Measurements from ENCODE around the gene PDGFA. TPM values are rescaled to one million over a fixed set of nuclear protein-coding genes. Genes with fewer than 3 reads are reported as not detected.

The PDGFA gene
- total RNA-seq, 1 experiment from 2014 or later = 35.8 TPM

DNA sequence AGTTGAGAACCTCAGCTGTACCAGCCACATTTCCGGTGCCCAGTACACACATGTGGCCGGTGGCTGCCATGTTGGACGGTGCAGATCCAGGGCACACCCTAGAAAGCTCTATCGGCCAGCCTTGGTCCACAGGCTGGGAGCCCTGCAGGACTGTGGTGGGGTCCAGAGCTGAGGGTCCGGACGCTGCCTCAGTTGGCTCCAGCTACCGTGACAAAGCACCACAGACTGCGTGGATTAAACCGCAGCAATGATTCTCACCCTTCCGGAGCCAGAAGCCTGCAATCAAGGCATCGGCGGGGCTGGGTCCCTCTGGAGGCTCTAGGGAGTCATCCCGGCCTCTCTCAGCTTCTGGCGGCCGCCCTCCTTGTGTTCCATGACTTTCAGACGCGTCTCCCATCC lies 50.1 kb downstream of the PDGFA start:
- no peaks in the 10 kb centered on the region for H3K27me3 ChIP-seq (ENCODE audit: insufficient read depth, low read length)
- H2BK5ac ChIP-seq (ENCODE audit: insufficient read length, low read length) = no peak overlapping the region
- H3K23me2 ChIP-seq (ENCODE audit: insufficient read length, low read depth, low read length, poor library complexity, severe bottlenecking) = no peaks in the 10 kb centered on the region
- Mint-ChIP-seq H3K27ac (no peak overlapping the region), H3K27me3 (ENCODE audit: low read depth) (peaks cover 7% of the 10 kb centered on the region), H3K36me3 (ENCODE audit: insufficient read depth in 1 of 3, low read depth in 3 of 3) (peaks cover 10 to 13% (median 11%) of the 10 kb centered on the region in 3 experiments), H3K9me3 (peaks cover 14 to 18% of the 10 kb centered on the region in 2 experiments), H3K4me1 (no peaks in the 10 kb centered on the region), H3K4me3 (no peak overlapping the region)
- H3K23ac ChIP-seq (ENCODE audit: insufficient read length, low read depth, low read length) = no peak overlapping the region
- H3K27ac ChIP-seq (ENCODE audit: insufficient read length, low read depth, low read length) = no peak overlapping the region
- no peaks in the 10 kb centered on the region for H3K9me3 ChIP-seq (ENCODE audit: control insufficient read depth, low read depth, low read length)
- no peak overlapping the region for H4K91ac ChIP-seq (ENCODE audit: insufficient read length, low read depth, low read length)
- H3K4me2 ChIP-seq (ENCODE audit: insufficient read depth, insufficient read length, low read length) = no peak overlapping the region
- no peak overlapping the region for H2BK12ac ChIP-seq (ENCODE audit: insufficient read length, low read depth, low read length)
- H4K8ac ChIP-seq (replicated peaks; ENCODE audit: insufficient read length, low read depth, low read length) = no peak overlapping the region
- H4K20me1 ChIP-seq (ENCODE audit: control insufficient read depth, insufficient read depth, insufficient read length) = peaks cover 2% of the 10 kb centered on the region
- no CpG with 5 or more reads among the region's 17 CpGs for WGBS (ENCODE audit: extremely low coverage, insufficient read length, low lambda C conversion rate)
- no peak overlapping the region for H3K18ac ChIP-seq (ENCODE audit: insufficient read length, low read depth, low read length)
- no peak overlapping the region for H4K5ac ChIP-seq (ENCODE audit: insufficient read length, low read depth, low read length)
- no peak overlapping the region for H2AFZ ChIP-seq (ENCODE audit: low read length)
- H3K79me1 ChIP-seq (ENCODE audit: insufficient read depth, low read depth, low read length, poor library complexity, severe bottlenecking) = no peaks in the 10 kb centered on the region
- no peak overlapping the region for H3K56ac ChIP-seq (ENCODE audit: insufficient read length, low read depth, low read length)
- H3T11ph ChIP-seq (ENCODE audit: low read length) = no peak overlapping the region
- H2BK120ac ChIP-seq (ENCODE audit: low read depth, low read length, poor library complexity, severe bottlenecking) = no peak overlapping the region
- H2BK20ac ChIP-seq (ENCODE audit: low read depth, low read length, poor library complexity, severe bottlenecking) = no peak overlapping the region
- no peak overlapping the region; the same call in 1 of the 2 replicates for H3K14ac ChIP-seq (ENCODE audit: insufficient read depth, low read length)
- H3K4ac ChIP-seq (ENCODE audit: low read depth, low read length) = no peak overlapping the region
- H2AK5ac ChIP-seq (ENCODE audit: insufficient read length, low read length) = no peak overlapping the region
- no peak overlapping the region for H3K9ac ChIP-seq (ENCODE audit: extremely low read depth, insufficient read length, low read length)
- no peak for DNase-seq
- TF ChIP-seq, protein P1, sequence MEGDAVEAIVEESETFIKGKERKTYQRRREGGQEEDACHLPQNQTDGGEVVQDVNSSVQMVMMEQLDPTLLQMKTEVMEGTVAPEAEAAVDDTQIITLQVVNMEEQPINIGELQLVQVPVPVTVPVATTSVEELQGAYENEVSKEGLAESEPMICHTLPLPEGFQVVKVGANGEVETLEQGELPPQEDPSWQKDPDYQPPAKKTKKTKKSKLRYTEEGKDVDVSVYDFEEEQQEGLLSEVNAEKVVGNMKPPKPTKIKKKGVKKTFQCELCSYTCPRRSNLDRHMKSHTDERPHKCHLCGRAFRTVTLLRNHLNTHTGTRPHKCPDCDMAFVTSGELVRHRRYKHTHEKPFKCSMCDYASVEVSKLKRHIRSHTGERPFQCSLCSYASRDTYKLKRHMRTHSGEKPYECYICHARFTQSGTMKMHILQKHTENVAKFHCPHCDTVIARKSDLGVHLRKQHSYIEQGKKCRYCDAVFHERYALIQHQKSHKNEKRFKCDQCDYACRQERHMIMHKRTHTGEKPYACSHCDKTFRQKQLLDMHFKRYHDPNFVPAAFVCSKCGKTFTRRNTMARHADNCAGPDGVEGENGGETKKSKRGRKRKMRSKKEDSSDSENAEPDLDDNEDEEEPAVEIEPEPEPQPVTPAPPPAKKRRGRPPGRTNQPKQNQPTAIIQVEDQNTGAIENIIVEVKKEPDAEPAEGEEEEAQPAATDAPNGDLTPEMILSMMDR (conservative IDR thresholded peaks at IDR 0.05) = no peak
- no peaks in the 10 kb centered on the region for H3K4me1 ChIP-seq (ENCODE audit: insufficient read depth, low read length)
- no peaks in the 10 kb centered on the region for H3K79me2 ChIP-seq (ENCODE audit: insufficient read depth, low read length)
- no peak overlapping the region for H2BK15ac ChIP-seq (ENCODE audit: low read depth, low read length)

All from H9 (cell line).